ENCODE data around the gene AGER.
"Not testable (repeated sequence)": the region's sequence is repeated elsewhere in the genome, so short reads cannot be mapped to it uniquely, and the experiment has no call there.

Gene AGER

DNA sequence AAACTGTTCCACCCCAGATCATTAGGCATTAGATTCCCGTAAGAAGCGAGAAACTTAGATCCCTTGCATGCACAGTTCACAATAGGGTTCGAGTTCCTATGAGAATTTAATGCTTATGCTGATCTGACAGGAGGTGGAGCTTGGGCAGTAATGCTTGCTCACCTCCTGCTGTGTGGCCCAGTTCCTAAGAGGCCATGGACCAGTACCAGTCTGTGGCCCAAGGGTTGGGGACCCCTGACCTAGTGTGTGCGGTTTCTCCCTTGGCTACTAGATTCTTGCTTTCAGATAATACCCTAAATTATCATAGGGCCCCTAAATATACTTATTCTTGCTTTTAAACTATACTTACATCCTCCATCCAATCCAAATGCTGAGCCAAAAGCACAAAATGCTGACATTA, 10.3 kb upstream of the AGER start:
- H3K4me1 ChIP-seq, result peaks cover 0 to 40% (median 30%) of the 10 kb centered on the region in 4 donors
- no peaks in the 10 kb centered on the region for H3K9me3 ChIP-seq
- no peak for DNase-seq
- H3K4me3 ChIP-seq, result no peak overlapping the region
- no peaks in the 10 kb centered on the region for H3K27me3 ChIP-seq
- no peaks in the 10 kb centered on the region for H3K36me3 ChIP-seq
- intact Hi-C loops (cut with DNase I; ENCODE audit: low total_unique reads), result no loop called here
- TF ChIP-seq CTCF (IDR thresholded peaks at IDR 0.05), result no peak
- H3K27ac ChIP-seq, result peak overlapping the region; percentile 87 to 98

DNA sequence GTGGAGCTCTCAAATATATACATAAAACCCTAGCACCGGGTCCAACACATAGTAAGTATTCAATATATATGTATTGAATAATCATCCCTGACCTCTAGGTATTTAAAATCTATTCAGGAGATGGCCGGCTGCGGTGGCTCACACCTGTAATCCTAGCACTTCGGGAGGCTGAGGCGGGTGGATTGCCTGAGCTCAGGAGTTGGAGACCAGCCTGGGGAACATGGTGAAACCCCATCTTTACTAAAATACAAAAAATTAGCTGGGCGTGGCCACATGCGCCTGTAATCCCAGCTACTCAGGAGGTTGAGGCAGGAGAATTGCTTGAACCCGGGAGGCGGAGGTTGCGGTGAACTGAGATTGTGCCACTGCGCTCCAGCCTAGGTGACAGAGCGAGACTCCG, 9.0 kb upstream of the AGER start:
- H3K27me3 ChIP-seq; H3K36me3 ChIP-seq; intact Hi-C loops (cut with DNase I; ENCODE audit: low total_unique reads); H3K9me3 ChIP-seq; H3K4me3 ChIP-seq: not testable (repeated sequence)
- H3K27ac ChIP-seq, result peak overlapping the region in 1 of 2 donors; percentile 92
- DNase-seq, result peak in 1 of 2 donors; percentile 61
- peaks cover 0 to 52% (median 42%) of the 10 kb centered on the region in 4 donors for H3K4me1 ChIP-seq

GRCh38 chr6:32192608-32193039, 8.6 kb upstream of the AGER start, which contains the start of gene GPSM3:
Gene GPSM3, minus strand, starts transcription at chr6:32192643. Its CDS starts 130 bp downstream, at chr6:32192513.
- Histone ChIP-seq H3K4me1 (peaks cover 0 to 57% (median 47%) of the 10 kb centered on the region in 4 donors), H3K27ac (peak within 1 kb of the TSS; percentile 92 to 97), H3K27me3 (no peaks in the 10 kb centered on the region), H3K36me3 (peaks cover 3 to 4% (median 4%) of the 10 kb centered on the region in 3 donors), H3K9me3 (no peaks in the 10 kb centered on the region), H3K4me3 (peak within 1 kb of the TSS; percentile 26 to 30)
- intact Hi-C loops (cut with DNase I; ENCODE audit: low total_unique reads), result no loop called here
- peak in 1 of 2 donors; percentile 75 for DNase-seq
- TF ChIP-seq CTCF (IDR thresholded peaks at IDR 0.05), result no peak

- peak in 1 of 2 donors; percentile 70 for DNase-seq
- H3K4me3 ChIP-seq, result peak overlapping the region; percentile 26 to 30
Observed at GRCh38 chr6:32191696-32192607, 7.9 kb upstream of the AGER start.

DNA sequence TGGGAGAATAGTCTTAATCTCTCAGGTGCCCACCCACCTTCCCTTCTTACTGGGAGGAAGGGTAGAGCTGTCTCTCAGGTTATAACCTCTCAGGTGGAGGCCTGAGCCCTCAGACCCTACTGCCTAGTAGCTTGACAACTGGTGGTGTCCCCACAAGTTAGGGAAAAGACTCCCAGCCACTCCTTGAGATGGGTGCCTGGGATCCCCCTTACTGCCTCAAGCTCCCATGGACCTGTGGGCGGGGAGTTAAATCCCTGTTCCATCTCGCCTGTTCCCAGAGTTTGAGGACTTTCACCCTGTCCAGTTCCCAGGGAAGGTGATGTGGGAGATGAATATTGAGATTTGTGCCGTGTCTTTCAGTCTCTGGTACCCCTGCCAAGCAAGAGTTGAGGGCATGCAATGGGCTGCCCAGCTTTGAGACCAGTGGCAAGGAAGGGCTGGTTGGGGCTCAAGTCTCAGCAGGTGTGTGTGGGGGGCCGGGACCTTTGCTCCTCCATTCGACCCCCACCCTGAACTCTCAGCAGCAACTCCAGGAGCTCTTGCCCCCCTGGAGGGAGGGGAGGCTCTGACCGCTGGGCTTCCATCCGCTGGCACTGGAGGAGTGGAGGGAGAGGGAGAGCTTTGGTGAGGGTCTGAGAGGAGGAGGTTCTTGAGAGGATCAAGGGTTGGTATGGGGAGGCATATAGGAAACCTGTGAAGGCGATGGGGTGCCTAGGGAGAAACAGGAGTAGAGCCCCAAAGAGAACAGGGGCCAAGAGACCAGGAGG, 7.0 kb upstream of the AGER start:
- peaks cover 0 to 62% (median 47%) of the 10 kb centered on the region in 4 donors for H3K4me1 ChIP-seq
- intact Hi-C loops (cut with DNase I; ENCODE audit: low total_unique reads), result no loop called here
- DNase-seq, result peak in 1 of 2 donors; percentile 68

More at GRCh38 chr6:32191696-32192607, 7.9 kb upstream of the AGER start:
- intact Hi-C loops (cut with DNase I; ENCODE audit: low total_unique reads), result no loop called here
- Histone ChIP-seq H3K27ac (peak overlapping the region; percentile 92 to 97), H3K4me1 (peaks cover 0 to 59% (median 45%) of the 10 kb centered on the region in 4 donors), H3K9me3 (no peaks in the 10 kb centered on the region), H3K27me3 (no peaks in the 10 kb centered on the region), H3K36me3 (peaks cover 9 to 11% (median 10%) of the 10 kb centered on the region in 3 donors)
- TF ChIP-seq CTCF (IDR thresholded peaks at IDR 0.05), result no peak

More for the DNA sequence above, 7.0 kb upstream of the AGER start:
- peaks cover 12 to 19% (median 18%) of the 10 kb centered on the region in 3 donors for H3K36me3 ChIP-seq
- no peaks in the 10 kb centered on the region for H3K27me3 ChIP-seq
- H3K4me3 ChIP-seq, result peak overlapping the region; percentile 86 to 92
- H3K27ac ChIP-seq, result peak overlapping the region; percentile 92 to 97
- no peaks in the 10 kb centered on the region for H3K9me3 ChIP-seq
- no peak for TF ChIP-seq CTCF (IDR thresholded peaks at IDR 0.05)
